Gastroesophageal sphincter (tissue), 4 donors: ENCODE measurements around the gene IL9. TPM values are rescaled to one million over a fixed set of nuclear protein-coding genes. Genes with fewer than 3 reads are reported as not detected.

Experiments used
- ATAC-seq: fragments of 150-250 bp; one replicate; pipeline ENCODE4 v1.9.1; 2016; ENCODE audit warnings: mild to moderate bottlenecking, moderate library complexity
- H3K27ac ChIP-seq, 4 donors: fragments of 200-600 bp; sonication (generic) in 3 of 4; 1 replicate in 3 of 4; 2 replicates in 1 of 4; pipeline ENCODE4 v1.5.1; 2016 to 2019
- H3K27me3 ChIP-seq: fragments of 200-600 bp; sonication (generic); one replicate; pipeline ENCODE4 v1.5.1; 2019
- H3K36me3 ChIP-seq, 2 donors: fragments of 200-600 bp; sonication (generic); one replicate each; pipeline ENCODE4 v1.5.1; 2019; ENCODE audit warnings: control low read depth in 1 of 2
- H3K4me1 ChIP-seq, 3 donors: fragments of 200-600 bp; sonication (generic); 1 replicate in 2 of 3; 2 replicates in 1 of 3; pipeline ENCODE4 v1.5.1; 2016 to 2019; ENCODE audit warnings: control low read depth in 2 of 3
- H3K4me3 ChIP-seq, 2 donors: fragments of 200-600 bp; sonication (generic); one replicate each; pipeline ENCODE4 v1.5.1; 2019; ENCODE audit warnings: mild to moderate bottlenecking in 1 of 2, moderate library complexity in 1 of 2
- H3K9me3 ChIP-seq, 3 donors: fragments of 200-600 bp; sonication (generic); one replicate each; pipeline ENCODE4 v1.5.1; 2017 to 2019; ENCODE audit warnings: control low read depth in 2 of 3
- EP300 ChIP-seq: sonication (generic); formaldehyde crosslinking; IDR thresholded peaks from one replicate; pipeline ENCODE4 v1.6.1; 2017; ENCODE audit warnings: antibody characterized with exemption, mild to moderate bottlenecking
- POLR2A ChIP-seq, 2 donors: fragments of 450-650 bp; IDR thresholded peaks; one replicate each; pipeline ENCODE4 v1.6.1; 2017; ENCODE audit warnings: antibody characterized with exemption in 2 of 2, mild to moderate bottlenecking in 2 of 2, moderate library complexity in 1 of 2
- POLR2AphosphoS5 ChIP-seq: sonication (generic); formaldehyde crosslinking; IDR thresholded peaks from one replicate; pipeline ENCODE4 v1.6.1; 2017; ENCODE audit warnings: antibody characterized with exemption
- WGBS, 2 donors: methylation state at CpG; one replicate each; pipeline ENCODE4 v1.1.5; 2018; ENCODE audit warnings: low coverage in 1 of 2; 5-methylcytosine and 5-hydroxymethylcytosine counted together
- total RNA-seq, 4 donors: library from RNA; depleted of rRNA; stranded (reverse); fragments of >200 nt; gene quantifications; one replicate each; pipeline ENCODE4 v1.1.0, GENCODE V29; 2016
- TF ChIP-seq, protein P1 (sequence below), 4 experiments: fragments of 200-600 bp in 2 of 4; fragments of 450-650 bp in 2 of 4; sonication (generic) in 1 of 4; IDR thresholded peaks; one replicate each; pipeline ENCODE4 v1.5.1; 2017 to 2019; ENCODE audit warnings: antibody characterized with exemption in 4 of 4, mild to moderate bottlenecking in 2 of 4, moderate library complexity in 2 of 4

The IL9 gene
- total RNA-seq, 4 donors from 2014 or later = not detected

- Histone ChIP-seq H3K4me1 (no peaks in the 10 kb centered on the region), H3K4me3 (no peak overlapping the region), H3K27ac (no peak overlapping the region), H3K9me3 (peaks cover 0 to 7% (median 0%) of the 10 kb centered on the region in 3 donors), H3K27me3 (no peaks in the 10 kb centered on the region), H3K36me3 (no peaks in the 10 kb centered on the region)
- WGBS, 2 donors = 91 to 93% methylated on average over 4 to 13 of the region's 34 CpGs
- TF ChIP-seq POLR2AphosphoS5 = no peak
- TF ChIP-seq EP300 = no peak
- no peak for TF ChIP-seq POLR2A (IDR thresholded peaks at IDR 0.05)
- TF ChIP-seq, protein P1, sequence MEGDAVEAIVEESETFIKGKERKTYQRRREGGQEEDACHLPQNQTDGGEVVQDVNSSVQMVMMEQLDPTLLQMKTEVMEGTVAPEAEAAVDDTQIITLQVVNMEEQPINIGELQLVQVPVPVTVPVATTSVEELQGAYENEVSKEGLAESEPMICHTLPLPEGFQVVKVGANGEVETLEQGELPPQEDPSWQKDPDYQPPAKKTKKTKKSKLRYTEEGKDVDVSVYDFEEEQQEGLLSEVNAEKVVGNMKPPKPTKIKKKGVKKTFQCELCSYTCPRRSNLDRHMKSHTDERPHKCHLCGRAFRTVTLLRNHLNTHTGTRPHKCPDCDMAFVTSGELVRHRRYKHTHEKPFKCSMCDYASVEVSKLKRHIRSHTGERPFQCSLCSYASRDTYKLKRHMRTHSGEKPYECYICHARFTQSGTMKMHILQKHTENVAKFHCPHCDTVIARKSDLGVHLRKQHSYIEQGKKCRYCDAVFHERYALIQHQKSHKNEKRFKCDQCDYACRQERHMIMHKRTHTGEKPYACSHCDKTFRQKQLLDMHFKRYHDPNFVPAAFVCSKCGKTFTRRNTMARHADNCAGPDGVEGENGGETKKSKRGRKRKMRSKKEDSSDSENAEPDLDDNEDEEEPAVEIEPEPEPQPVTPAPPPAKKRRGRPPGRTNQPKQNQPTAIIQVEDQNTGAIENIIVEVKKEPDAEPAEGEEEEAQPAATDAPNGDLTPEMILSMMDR (IDR thresholded peaks at IDR 0.05) = no peak
- no peak for ATAC-seq
These were observed 43.5 kb downstream of the IL9 start for GRCh38 chr5:135851915-135852845.

DNA sequence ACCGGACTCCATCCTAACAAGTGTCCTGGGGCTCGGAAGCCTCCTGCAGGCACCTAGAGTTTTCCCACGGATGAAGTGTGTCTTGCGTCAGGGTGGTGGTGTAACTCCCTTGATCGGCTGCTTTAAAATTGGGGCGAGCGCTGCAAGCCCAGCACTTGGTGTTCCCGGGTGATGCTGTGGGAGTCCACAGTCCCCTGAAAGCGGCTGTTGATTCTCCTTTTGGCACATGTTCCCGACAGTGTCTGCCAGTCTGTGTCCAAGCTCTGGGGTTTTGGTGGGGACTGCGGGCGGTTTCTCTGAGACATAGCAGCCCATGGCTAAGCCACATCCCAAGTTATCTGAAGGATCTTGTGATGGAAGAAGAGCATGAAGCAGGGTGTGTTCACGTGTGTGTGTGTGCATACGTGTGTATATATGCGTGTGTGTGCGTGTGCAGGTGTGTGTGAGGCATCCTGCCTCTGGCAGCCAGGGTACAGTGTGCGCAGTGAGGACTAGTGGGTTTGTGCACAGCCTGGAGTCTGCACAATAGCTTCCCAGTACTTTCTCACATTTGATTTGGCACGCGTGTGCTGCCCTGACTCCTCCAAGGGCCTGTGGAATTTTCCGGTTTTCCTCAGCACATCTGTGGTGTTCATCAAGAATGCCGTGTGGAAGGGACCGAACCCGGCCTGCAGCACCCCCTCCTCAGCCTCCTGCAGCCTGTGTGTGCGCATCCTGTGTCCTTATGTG is 44.3 kb downstream of the IL9 start:
- Histone ChIP-seq H3K4me1 (no peaks in the 10 kb centered on the region), H3K36me3 (no peaks in the 10 kb centered on the region), H3K4me3 (no peak overlapping the region), H3K27me3 (no peaks in the 10 kb centered on the region), H3K27ac (no peak overlapping the region), H3K9me3 (peaks cover 0 to 7% (median 0%) of the 10 kb centered on the region in 3 donors)
- no peak for TF ChIP-seq EP300
- TF ChIP-seq, protein P1 (IDR thresholded peaks at IDR 0.05) = no peak
- no peak for TF ChIP-seq POLR2A (IDR thresholded peaks at IDR 0.05)
- no peak for TF ChIP-seq POLR2AphosphoS5
- 65 to 79% methylated on average over 10 to 17 of the region's 24 CpGs for WGBS, 2 donors
- no peak for ATAC-seq

DNA sequence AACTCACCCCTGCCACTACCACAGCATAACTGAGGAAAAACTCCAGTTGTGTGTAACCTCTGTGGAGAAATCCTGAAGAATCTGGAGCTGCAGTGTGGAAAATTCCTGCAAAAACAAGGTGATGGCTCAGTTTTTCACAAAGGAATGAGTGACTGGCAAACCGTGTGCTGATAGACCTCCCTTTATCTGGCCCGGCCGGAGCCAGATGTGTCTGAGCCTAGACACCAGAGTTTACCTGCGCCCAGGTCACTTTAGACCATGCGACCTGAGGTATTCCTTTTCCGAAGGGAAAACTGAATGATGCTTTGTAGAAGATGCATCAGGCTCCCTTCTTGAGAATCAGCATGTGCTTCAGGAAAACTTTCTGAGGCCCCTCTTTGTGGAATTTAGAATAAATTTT is 45.0 kb downstream of the IL9 start:
- ATAC-seq = no peak
- TF ChIP-seq, protein P1 (IDR thresholded peaks at IDR 0.05) = no peak
- no peak for TF ChIP-seq POLR2AphosphoS5
- no peak for TF ChIP-seq EP300
- TF ChIP-seq POLR2A (IDR thresholded peaks at IDR 0.05) = no peak
- H3K4me1 ChIP-seq = no peaks in the 10 kb centered on the region
- no peaks in the 10 kb centered on the region for H3K27me3 ChIP-seq
- WGBS, 2 donors = 88 to 93% methylated on average over 3 to 5 of the region's 6 CpGs
- no peak overlapping the region for H3K27ac ChIP-seq
- no peak overlapping the region for H3K4me3 ChIP-seq
- peaks cover 0 to 7% (median 0%) of the 10 kb centered on the region in 3 donors for H3K9me3 ChIP-seq
- H3K36me3 ChIP-seq = no peaks in the 10 kb centered on the region

DNA sequence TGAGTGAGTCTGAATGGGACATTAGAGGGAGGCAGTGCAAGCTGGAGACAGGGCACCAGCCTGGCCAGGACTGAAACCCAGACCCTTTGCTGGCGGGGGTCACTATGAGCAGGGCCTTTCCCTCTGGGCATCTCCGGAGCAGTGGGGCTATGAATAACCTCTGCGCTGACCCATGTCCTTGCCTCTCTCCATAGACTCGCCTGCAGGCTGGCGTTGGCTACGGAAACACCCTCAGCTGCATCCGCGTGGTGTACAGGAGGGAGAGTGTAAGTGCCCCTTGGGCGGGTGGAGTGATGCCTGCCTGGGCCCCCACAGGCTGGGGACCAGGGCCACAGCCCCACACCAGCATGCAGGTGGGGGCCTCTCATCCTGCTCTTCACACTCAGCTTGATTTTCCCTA is 45.4 kb downstream of the IL9 start:
- Histone ChIP-seq H3K27me3 (no peaks in the 10 kb centered on the region), H3K36me3 (no peaks in the 10 kb centered on the region), H3K4me1 (no peaks in the 10 kb centered on the region), H3K27ac (no peak overlapping the region), H3K4me3 (no peak overlapping the region), H3K9me3 (peaks cover 0 to 7% (median 0%) of the 10 kb centered on the region in 3 donors)
- 100% methylated on average over 1 of the region's 9 CpGs; no CpG with 5 or more reads in 1 of the 2 donors for WGBS, 2 donors
- TF ChIP-seq, protein P1 (IDR thresholded peaks at IDR 0.05) = no peak
- no peak for TF ChIP-seq POLR2A (IDR thresholded peaks at IDR 0.05)
- no peak for TF ChIP-seq POLR2AphosphoS5
- no peak for TF ChIP-seq EP300
- ATAC-seq = no peak
